C1 segment of cervical spinal cord (tissue), 14 donors: ENCODE measurements around the gene C8A.

Source experiments
- DNase-seq, 14 donors: peaks; one replicate each; lab custom pipeline; 2025; lab: John Stamatoyannopoulos, UW

C8A gene

DNA sequence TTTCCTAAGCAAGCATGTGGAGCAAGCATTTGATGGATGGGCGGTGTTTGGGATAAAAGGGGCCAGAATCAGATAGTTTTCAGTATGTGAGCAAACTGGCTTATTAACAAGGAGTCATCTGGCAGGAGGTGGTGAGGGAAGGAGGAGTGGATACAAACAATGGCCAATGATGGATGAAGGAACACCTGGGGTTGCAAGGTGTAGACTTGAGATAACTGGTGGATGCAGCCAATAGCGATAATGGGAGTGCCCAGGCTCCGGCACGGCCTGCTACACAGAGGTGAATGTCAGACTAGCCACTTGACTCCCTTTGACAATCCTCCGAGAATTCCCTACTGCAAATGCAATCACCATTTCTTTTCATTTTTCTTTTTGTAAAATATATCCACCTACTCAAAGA, 69.5 kb downstream of the C8A start:
- no peak for DNase-seq

GRCh38 chr1:56925193-56925592, 70.6 kb downstream of the C8A start:
- DNase-seq = no peak

DNA sequence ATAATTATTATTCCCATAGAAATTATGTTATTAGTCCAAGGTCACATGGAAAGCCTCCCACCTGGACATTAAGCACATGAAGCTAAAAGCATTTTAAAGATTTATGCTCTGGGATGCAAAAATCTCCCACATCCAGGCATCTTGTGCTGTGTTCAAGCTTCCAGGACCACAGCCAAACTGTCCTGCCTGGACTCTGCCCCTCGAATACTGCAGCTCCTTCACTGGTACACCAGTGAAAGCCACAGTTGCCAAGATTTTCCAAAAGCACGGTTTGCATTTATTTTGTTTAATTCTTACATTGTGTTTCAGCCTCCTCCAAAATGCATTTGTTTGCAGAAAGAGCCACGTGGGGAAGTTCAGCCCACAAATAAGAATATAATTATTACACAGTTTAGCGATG, 72.6 kb downstream of the C8A start:
- DNase-seq = no peak

DNA sequence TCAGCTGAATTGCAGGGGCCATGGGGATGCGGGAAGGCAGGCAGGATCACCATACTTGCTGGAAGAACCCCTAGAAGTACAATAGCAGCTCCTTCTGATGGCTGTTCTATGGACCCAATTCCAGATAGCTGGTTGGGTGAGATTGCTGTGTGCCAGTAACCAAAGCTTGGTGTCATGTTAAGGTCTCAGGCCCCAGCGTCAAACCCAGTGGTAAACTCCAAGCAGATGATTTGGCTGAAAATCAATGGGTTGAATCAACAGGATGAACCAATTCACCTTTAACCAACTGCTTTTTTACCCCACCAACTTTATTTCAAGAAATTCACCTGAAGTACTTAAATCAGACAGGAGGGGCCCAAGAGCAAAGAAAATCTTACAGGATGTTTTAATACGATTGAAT, 73.4 kb downstream of the C8A start:
- no peak for DNase-seq

- DNase-seq = no peak
These were observed 74.9 kb downstream of the C8A start for GRCh38 chr1:56929492-56929891.

DNA sequence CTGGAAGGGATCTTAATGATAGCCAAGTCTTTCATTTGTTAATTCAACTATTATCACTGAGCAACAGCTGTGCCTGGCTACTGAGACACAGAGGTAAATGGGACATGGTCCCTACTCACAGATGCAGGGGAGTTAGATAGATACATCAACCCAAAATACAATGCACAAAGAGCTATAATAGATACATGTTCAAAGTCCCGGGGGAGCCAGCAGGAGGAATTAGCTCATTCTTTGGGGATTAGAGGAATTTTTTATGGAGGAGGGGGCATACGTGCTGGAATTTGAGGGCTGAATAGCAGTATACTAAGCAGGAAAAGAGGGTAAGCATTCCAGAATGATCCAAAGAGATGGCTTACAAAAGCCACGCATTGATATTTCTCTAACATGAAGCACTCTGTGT, 76.6 kb downstream of the C8A start:
- DNase-seq = no peak

- peak in 3 of 14 donors; percentile 6 to 96 (median 16) for DNase-seq
These were observed 77.1 kb downstream of the C8A start for GRCh38 chr1:56931686-56932085.

DNA sequence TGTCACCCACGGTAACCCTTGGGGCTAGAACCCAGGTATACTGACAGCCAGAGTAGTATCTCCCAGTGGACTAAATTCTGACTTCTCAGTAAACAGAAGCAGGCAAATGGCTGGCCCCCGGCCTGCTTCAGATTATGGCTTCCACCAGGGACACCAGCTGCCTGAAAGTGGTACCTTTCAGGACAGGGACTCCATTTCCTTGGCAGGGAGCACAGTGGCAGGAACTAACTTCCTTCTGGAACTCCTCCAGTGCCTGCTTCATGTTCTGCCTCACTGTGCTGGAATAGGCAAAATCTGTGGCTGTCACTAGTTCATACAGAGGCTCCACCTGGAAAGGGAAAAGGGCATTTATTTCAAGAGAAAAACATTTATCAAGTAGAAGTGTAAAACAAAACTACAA, 78.6 kb downstream of the C8A start:
- peak in 1 of 14 donors; percentile 91 for DNase-seq

- no peak for DNase-seq
These were observed 79.0 kb downstream of the C8A start for GRCh38 chr1:56933606-56934005.

DNA sequence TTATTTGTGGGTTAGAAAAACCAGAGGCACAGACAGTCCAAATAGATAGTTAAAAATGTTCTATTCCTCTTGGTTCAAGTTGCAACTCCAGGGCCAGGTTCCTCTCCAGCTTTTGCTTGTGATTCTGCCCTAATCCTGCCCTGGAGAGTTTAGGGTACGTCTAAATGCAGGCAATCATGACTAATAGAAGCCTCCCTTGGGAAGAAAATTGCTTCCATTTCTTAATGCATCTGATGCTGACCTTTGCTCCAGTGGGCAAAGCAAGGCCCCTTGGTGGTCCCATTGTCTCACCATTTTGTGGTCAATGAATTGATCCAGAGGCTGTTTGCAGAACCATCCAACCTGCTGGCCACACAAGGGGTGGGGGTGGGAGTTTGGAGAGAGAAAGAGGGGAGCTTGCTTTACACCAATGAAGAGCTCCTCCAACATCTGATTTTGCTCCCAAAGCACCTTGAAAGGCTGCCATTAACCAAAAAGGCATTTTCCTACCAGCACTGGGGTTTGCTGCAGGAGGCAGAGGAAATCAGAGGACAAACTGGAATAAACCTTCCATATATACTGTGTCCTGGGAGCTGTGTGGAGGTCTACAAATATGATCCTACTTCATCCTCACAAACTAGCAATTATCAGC, 79.9 kb downstream of the C8A start:
- no peak for DNase-seq

DNA sequence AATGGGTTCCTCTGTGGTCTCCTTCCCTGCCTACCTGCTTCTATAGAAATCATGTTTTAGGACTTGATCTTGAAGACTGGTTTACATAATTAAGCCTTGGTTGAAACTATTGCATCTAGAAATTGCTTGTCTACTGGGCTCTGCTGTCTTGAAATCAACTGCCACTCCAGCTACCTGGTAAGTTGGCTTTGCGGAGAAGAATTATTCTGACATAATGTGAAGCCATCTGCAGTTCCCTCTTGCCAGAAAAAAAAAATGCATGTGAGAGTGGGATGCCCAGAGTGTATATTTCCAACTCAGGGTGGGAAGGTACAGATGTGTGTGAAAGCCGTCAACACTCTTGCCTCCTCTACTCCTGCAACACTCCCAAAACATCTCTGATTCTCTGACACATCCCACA, 84.0 kb downstream of the C8A start:
- DNase-seq = peak in 1 of 14 donors; percentile 91

DNA sequence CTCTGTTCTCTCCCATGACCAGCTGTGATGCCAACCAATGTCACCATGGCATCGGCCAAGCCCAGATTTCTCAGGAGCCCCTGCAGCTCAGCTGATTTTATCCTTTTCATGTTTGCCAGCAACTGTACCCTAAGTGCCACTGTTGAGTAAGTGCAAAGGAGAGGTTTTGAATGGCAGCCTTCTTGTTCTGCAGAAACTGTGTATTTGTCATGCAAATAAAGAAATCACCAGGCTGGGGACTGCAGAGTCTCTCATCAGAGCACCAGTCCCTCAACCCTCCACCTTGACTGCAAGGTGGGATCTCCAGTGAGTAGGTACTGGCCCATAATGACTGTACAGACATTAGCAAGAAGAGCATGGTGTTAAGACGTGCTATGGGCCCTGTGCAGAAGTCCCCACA, 84.6 kb downstream of the C8A start:
- peak in 1 of 14 donors; percentile 58 for DNase-seq

DNA sequence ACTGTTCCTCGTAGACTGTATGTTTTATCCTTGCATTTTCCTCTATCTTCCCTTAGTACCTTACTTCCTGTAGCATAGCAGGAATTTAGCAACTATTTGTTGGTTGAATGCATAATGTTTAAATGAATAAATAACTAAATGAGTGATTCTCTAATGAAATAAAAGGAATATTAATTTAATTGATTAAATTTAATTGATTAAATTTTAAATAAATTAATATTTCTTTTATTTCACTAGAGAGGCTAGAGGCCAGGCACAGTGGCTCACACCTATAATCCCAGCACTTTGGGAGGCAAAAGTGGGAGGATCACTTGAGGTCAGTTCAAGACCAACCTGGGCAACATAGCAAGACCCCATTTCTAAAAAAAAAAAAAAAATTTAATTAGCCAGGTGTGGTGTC, 85.4 kb downstream of the C8A start:
- DNase-seq = no peak

DNA sequence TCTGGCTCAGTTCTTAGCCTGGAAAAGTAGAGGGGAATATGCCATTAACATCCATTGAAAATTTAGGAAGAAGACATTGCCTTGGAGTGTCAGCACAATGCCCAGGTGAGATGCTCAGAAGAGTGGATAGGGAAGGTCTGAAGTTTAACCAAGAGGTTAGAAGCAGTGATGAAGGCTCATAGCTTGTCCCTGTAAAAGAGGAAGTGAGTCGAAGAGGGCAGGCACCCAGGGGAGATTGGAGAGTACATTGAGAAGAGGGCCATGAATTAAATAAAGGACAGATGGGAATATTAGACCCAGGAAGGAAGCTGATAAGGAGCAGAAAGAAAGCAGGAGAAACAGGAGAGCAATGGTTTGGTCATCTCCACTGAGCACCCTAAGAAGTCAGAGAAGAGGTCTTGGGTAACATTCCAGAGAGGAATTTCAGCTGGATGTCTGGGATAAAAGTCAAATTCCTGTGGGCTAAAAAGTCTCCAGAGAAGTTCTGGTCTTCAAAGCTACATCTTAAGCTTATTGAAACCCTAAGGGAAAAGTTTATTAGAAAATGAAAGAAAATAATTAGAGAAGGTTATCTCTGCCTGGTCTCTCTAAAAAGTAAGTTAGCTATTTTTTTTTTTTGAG, 93.9 kb downstream of the C8A start:
- DNase-seq = no peak

DNA sequence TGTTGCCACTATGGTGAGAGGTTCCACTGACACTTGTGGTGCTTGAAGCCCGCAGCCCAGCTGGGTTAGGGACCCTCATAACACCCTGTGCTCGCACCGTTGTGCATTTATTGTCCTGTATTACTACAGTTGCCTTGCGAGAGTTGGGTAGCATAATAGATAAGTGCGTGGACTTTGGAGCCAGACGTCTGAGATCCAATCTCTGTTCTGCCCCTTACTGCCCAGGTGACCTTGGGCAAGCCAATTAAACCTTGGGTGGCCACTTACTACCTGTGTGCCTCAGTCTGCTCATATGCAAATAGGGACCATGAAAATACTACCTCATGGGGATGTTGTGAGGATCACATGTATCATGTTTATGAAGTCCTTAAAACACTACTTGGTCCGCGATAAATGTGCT, 97.9 kb downstream of the C8A start:
- no peak for DNase-seq

DNA sequence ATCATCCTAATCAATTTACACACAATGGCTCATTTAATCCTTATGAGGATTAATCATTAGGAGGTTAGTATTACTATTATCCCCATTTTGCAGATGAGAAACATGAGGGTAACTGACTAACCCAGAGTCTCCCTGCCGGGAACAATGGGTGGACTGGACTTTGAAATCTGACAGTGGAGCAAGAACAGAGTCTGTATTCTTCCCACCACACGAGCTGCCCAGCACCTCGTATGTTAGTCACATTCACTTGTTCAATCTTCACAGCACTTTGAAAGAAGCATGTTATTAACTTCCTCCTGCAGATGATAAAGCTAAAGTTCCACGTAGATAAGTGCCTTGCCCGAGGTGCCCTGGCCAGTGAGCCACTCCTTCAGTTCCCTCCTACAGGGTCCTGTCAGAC, 98.8 kb downstream of the C8A start:
- no peak for DNase-seq

DNA sequence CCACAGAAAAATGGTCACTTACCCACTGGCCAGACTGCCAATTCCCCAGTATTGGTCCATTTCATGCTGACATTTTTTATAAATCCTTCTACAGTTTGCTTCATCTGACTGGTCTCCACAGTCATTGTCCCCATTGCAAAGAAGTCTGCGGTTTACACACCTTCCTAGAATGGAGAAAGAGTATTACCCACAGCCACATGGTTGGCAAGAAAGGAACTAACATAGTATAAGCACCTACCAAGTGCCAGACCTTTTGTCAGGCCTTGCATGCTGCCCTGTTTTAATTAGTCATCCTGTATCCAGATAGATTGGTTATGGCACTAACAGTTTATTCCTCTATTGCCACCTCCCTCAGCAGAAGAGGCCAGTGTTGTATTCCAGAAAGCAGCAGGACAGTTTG, 100.1 kb downstream of the C8A start:
- DNase-seq = no peak

GRCh38 chr1:56957931-56958330, 103.3 kb downstream of the C8A start:
- no peak for DNase-seq

DNA sequence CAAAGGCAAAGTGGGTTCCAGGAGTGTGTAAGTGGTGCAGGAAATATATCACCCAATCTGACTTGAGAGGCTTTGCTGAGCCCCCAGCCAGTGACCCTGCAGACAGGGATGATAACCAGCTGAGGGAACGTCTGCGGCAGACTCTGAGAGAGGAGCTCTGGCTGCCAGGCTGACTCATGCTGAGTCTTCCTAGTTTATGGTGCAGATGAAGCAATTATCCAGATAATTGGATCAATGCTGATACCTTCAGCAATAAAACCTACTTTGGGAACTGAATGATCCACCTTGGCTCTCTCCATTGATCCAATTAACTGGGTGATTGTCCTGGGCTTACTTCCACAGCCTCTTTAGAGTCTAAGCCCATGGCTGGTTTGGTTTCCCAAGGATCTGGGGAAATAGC, 103.9 kb downstream of the C8A start:
- no peak for DNase-seq

- no peak for DNase-seq
These were observed 106.8 kb downstream of the C8A start for GRCh38 chr1:56961426-56961825.

GRCh38 chr1:56963667-56964066, 109.1 kb downstream of the C8A start:
- no peak for DNase-seq

GRCh38 chr1:56964349-56965017, 109.9 kb downstream of the C8A start:
- DNase-seq = no peak

- DNase-seq = no peak
These were observed 110.6 kb downstream of the C8A start for GRCh38 chr1:56965191-56965590.
